ENCODE measurements around the gene ATCAY. TPM values are rescaled to one million over a fixed set of nuclear protein-coding genes. Genes with fewer than 3 reads are reported as not detected.

The ATCAY gene
- total and polyA plus RNA-seq, 2 of the 13 experiments (the other 11 are each of a cell fraction or from before 2014, with no cell fraction given) = not detected

DNA sequence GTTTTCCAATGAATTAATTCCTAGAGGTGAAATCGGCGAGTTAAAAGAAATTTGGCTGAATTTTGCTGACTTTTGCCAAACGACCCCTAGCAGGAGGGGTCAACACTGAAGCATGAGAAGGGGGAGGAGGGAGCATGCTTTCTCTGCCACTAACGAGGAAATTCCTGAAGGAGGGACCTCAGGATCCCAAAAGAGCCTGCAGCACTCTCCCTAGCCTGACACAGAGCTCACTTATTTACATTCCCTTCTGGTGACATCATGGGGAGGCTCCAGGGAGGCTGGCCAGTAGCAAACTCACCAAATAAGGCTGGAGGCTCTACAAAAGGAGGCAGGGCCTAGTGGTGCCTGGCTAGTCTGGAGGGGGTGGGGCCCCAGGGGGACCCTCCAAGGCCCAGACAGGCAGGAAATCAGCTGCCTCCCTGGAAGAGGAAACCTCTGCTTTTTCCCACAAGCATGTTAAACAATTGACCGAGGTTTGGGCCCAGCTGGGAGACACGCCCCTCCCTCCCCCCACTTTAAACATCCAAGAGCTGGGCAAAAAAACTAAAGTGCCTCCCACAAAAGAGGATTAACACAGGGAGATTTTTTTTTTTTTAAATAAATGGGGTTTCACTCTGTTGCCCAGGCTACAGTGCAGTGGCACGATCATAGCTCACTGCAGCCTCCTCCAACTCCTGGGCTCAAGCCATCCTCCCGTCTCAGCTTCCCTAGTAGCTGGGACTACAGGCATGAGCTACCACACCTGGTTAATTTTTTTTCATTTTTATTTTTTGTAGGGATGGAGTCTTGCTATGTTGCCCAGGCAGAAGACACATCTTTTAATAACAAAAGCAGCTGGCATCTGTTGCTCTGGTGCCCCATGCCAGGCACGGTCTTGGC lies 88.3 kb downstream of the ATCAY start (continued):
- TF ChIP-seq, protein P1, sequence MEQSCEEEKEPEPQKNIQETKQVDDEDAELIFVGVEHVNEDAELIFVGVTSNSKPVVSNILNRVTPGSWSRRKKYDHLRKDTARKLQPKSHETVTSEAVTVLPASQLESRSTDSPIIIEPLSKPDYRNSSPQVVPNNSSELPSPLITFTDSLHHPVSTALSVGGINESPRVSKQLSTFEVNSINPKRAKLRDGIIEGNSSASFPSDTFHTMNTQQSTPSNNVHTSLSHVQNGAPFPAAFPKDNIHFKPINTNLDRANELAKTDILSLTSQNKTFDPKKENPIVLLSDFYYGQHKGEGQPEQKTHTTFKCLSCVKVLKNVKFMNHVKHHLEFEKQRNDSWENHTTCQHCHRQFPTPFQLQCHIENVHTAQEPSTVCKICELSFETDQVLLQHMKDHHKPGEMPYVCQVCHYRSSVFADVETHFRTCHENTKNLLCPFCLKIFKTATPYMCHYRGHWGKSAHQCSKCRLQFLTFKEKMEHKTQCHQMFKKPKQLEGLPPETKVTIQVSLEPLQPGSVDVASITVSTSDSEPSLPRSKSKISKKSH (CRISPR knock-in tag; IDR thresholded peaks at IDR 0.05; ENCODE audit: borderline replicate concordance) = no peak
- no peak; the same call in 1 of the 2 replicates for TF ChIP-seq ZKSCAN1 (IDR thresholded peaks at IDR 0.05; ENCODE audit: low read length)
- no peak for TF ChIP-seq ATAD3A (CRISPR knock-in tag; IDR thresholded peaks at IDR 0.05)
- TF ChIP-seq MYC (CRISPR knock-in tag; IDR thresholded peaks at IDR 0.05; ENCODE audit: borderline replicate concordance) = no peak
- no peak for TF ChIP-seq ZKSCAN5 (CRISPR knock-in tag; IDR thresholded peaks at IDR 0.05)
- TF ChIP-seq SRY (CRISPR knock-in tag; IDR thresholded peaks at IDR 0.05) = no peak
- 0 out of 2 replicates have a peak, but pooled peaks have one; percentile 26 for TF ChIP-seq PPARG (CRISPR knock-in tag; conservative IDR thresholded peaks at IDR 0.05)
- no peak for TF ChIP-seq HMG20A (CRISPR knock-in tag; IDR thresholded peaks at IDR 0.05; ENCODE audit: borderline replicate concordance)
- TF ChIP-seq, protein P2, sequence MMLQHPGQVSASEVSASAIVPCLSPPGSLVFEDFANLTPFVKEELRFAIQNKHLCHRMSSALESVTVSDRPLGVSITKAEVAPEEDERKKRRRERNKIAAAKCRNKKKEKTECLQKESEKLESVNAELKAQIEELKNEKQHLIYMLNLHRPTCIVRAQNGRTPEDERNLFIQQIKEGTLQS (CRISPR knock-in tag; IDR thresholded peaks at IDR 0.05) = peak; percentile 95
- TF ChIP-seq, protein P3, sequence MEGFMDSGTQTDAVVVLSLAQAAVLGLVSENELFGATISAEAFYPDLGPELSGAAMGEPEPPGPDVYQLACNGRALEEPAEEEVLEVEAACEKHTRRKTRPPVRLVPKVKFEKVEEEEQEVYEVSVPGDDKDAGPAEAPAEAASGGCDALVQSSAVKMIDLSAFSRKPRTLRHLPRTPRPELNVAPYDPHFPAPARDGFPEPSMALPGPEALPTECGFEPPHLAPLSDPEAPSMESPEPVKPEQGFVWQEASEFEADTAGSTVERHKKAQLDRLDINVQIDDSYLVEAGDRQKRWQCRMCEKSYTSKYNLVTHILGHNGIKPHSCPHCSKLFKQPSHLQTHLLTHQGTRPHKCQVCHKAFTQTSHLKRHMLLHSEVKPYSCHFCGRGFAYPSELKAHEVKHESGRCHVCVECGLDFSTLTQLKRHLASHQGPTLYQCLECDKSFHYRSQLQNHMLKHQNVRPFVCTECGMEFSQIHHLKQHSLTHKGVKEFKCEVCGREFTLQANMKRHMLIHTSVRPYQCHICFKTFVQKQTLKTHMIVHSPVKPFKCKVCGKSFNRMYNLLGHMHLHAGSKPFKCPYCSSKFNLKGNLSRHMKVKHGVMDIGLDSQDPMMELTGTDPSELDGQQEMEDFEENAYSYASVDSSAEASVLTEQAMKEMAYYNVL (CRISPR knock-in tag; IDR thresholded peaks at IDR 0.05; ENCODE audit: borderline replicate concordance) = no peak
- no peak for TF ChIP-seq FIP1L1 (IDR thresholded peaks at IDR 0.05; ENCODE audit: borderline replicate concordance, insufficient read depth, low read depth, low read length)
- TF ChIP-seq MTF2 (CRISPR knock-in tag; IDR thresholded peaks at IDR 0.05; ENCODE audit: borderline replicate concordance) = no peak
- TF ChIP-seq ZFAT (CRISPR knock-in tag; conservative IDR thresholded peaks at IDR 0.05) = no peak
- 0 out of 2 replicates have a peak, but pooled peaks have one; percentile 21 for TF ChIP-seq ZNF451 (CRISPR knock-in tag; IDR thresholded peaks at IDR 0.05)
- TF ChIP-seq ZNF782 (CRISPR knock-in tag; IDR thresholded peaks at IDR 0.05; ENCODE audit: borderline replicate concordance) = no peak
- peak; percentile 83; the same call in 1 of the 2 replicates for TF ChIP-seq ZFP90 (CRISPR knock-in tag; IDR thresholded peaks at IDR 0.05; ENCODE audit: borderline replicate concordance)
- peak; percentile 80; the same call in 1 of the 2 replicates for TF ChIP-seq ZNF430 (CRISPR knock-in tag; IDR thresholded peaks at IDR 0.05)
- peak; percentile 35; the same call in 1 of the 2 replicates for TF ChIP-seq NCOA2 (CRISPR knock-in tag; IDR thresholded peaks at IDR 0.05)
- TF ChIP-seq, protein P4, sequence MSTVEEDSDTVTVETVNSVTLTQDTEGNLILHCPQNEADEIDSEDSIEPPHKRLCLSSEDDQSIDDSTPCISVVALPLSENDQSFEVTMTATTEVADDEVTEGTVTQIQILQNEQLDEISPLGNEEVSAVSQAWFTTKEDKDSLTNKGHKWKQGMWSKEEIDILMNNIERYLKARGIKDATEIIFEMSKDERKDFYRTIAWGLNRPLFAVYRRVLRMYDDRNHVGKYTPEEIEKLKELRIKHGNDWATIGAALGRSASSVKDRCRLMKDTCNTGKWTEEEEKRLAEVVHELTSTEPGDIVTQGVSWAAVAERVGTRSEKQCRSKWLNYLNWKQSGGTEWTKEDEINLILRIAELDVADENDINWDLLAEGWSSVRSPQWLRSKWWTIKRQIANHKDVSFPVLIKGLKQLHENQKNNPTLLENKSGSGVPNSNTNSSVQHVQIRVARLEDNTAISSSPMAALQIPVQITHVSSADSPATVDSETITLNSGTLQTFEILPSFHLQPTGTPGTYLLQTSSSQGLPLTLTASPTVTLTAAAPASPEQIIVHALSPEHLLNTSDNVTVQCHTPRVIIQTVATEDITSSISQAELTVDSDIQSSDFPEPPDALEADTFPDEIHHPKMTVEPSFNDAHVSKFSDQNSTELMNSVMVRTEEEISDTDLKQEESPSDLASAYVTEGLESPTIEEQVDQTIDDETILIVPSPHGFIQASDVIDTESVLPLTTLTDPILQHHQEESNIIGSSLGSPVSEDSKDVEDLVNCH (CRISPR knock-in tag; IDR thresholded peaks at IDR 0.05) = no peak
- no peak for TF ChIP-seq MTF1 (CRISPR knock-in tag; IDR thresholded peaks at IDR 0.05)
- TF ChIP-seq CENPT (CRISPR knock-in tag; IDR thresholded peaks at IDR 0.05; ENCODE audit: low read depth) = no peak
